ENCODE results near the gene DRC3.
"Not testable (repeated sequence)": the region's sequence is repeated elsewhere in the genome, so short reads cannot be mapped to it uniquely, and the experiment has no call there.

The DRC3 gene, protein sequence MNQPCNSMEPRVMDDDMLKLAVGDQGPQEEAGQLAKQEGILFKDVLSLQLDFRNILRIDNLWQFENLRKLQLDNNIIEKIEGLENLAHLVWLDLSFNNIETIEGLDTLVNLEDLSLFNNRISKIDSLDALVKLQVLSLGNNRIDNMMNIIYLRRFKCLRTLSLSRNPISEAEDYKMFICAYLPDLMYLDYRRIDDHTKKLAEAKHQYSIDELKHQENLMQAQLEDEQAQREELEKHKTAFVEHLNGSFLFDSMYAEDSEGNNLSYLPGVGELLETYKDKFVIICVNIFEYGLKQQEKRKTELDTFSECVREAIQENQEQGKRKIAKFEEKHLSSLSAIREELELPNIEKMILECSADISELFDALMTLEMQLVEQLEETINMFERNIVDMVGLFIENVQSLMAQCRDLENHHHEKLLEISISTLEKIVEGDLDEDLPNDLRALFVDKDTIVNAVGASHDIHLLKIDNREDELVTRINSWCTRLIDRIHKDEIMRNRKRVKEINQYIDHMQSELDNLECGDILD

DNA sequence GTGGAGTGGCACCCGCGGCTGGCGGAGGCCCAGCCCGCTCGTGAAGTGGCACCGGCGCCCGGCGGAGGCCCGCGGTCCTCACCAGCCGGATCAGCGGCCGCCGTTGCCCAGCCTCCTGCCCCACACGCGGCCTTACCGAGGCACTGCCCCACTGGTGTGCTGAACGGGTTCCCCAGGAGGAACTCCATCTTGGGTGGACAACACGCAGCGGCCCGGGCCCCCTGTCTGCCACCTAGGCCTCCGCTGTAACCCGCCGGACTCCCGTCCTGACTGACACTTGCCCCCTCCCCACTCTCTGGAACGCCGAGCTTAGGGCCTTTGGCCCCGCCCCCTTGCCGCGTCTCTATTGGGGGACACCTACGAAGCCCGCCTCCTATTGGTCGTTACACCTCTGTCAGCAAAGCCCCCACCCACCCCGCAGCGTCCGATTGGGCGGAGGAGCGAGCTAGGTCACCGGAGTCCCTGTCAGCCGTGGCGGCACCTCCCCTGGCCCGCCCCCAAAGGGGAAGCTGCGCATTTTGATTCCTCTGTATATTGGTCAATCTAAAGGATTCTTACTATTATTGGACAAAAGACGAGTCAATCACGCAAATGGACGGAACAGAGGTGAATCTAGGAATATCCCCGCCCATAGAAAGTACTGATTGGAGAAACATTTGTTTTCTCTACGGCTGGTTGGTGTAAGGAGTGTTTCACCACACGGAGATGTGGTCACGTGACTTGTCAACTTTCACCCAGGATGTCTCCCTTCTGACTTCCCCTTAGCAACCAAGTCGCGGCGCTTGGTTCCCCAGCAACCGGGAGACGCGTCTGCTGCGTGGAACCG, at the start of gene DRC3, which contains the start of gene TOM1L2:
DRC3 (plus strand) TSS at position 737 of the 826 bp plus-strand sequence. CDS start 4,737 bp downstream, outside the sequence.
TOM1L2 (minus strand) TSS at position 275 of the 826 bp plus-strand sequence; CDS start at position 188, 87 bp downstream.
- DNase-seq: peak; percentile 100

DNA sequence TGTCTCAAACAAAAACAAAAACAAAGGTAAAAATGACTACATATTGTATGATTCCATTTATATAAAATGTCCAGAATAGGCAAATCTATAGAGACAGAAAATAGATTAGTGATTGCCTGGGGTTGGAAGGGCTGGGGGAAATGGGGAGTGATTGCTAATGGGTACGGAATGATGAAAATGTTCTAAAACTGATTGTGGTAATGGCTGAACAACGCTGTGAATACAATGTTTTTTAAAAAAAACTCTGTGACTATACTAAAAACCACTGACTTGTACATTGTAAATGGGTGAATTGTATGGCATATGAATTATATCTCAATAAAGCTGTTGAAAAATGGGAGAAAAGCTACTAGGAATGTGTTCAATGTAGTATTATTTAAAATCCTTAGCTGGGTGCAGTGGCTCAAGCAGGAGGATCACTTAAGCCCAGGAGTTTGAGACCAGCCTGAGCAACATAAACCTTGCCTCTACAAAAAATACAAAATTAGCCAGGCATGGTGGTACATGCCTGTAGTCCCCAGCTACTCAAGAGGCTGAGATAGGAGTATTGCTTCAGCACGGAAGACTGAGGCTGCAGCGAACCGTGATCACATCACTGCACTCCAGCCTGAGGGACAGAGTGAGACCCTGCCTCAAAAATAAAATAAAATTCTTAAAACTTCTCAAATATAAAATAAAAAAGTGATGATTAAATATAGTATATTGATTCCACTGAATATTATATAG, 48.4 kb upstream of the DRC3 start:
- DNase-seq: no peak

DNA sequence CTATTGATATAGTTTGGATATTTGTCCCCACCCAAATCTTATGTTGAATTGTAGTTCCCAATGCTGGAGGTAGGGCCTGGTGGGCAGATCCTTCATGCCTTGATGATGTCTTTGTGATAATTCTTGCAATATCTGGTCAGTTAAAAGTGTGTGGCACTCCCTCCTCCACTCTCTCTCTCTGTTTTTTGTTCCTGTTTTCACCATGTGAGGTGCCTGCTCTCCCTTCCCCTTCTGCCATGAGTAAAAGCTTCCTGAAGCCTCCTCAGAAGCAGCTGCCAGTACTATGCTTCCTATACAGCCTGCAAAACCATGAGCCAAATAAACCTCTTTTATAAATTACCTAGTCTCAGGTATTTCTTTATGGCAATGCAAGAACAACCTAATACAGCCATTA, 47.8 kb upstream of the DRC3 start:
- no peak for DNase-seq

DNA sequence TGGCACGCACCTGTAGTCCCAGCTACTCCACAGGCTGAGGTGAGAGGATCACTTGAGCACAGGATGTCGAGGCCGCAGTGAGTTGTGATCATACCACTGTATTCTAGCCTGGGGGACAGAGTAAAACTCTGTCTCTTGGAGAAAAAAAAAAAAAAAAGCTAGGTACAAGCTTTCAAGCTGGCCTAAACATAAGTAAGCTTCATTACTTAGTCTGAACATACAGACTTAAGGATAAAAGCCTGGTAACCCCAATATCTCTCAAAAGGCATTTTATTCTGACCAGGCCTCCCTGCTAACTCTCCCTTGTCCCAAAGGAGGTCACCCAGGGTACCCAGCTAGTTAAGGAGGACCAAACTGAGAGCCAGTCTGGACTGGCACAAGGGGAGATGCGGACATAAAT, 46.6 kb upstream of the DRC3 start:
- DNase-seq: no peak

DNA sequence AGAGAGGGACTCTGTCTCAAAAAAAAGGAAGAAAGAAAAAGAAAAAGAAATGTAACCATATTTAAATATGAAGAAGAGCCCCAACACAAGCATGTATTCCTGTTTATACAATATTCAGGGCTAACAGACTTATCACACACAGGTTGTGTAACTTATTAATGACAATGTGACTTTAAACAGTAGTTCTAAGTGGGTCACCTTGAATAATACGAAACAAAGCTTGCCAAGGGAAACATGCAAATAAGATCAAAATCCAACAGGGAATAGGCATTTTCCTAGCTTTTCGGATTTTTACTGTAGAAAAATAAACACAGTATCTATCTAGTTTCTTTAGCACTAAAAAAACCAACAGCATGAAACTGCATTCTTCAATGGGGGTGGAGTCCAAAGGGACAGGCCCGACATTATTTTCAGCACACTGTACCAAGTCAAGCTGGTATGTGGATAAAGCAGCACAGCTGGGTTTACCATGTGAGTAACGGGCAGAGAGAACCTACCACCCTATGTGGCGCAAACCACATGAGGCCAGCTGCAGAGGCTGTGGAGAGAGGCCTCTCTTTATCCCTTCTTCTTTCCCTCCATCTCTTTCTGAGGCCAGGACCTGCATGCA, 45.7 kb upstream of the DRC3 start:
- no peak for DNase-seq

DNA sequence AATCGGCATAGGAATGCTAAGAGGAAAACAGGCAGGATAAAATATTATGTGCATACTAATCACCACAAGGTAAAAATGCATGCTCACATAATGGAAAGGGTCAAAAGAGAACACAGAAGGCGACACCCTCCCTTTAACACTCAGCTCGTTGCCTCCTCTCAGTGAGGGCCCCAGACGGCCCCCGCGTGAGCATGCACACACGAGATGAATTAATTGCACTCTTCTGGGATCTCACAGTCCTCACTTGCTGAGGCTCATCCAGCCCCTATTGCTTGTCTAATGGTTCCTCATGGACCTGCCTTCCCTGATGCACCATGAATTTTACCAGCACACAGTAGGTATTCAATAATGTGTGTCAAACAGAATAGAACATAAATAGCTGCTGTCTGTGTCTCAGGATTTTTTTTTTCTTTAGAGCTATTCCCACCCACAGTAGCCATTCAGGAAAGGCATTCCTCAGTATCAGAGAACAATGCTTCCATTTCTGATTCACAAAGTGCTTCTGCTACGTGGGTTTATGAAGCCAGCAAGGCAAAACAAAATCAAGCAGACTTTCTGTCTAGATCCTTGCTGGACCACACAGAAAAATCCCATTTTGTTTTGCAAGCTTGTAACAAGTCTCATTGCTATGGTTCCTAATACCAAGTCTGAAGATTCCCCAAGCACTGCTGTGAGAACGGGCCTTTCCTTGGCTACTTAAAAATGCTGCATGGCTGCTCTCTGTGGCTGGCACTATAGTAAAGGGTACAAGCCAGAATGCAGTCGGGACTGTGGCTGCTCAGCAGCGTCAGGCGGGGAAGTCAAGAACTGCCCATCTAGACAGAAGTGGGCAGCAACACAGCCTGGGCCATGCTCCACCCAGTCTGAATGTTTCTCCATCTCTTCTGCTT, 44.0 kb upstream of the DRC3 start:
- DNase-seq: no peak

DNA sequence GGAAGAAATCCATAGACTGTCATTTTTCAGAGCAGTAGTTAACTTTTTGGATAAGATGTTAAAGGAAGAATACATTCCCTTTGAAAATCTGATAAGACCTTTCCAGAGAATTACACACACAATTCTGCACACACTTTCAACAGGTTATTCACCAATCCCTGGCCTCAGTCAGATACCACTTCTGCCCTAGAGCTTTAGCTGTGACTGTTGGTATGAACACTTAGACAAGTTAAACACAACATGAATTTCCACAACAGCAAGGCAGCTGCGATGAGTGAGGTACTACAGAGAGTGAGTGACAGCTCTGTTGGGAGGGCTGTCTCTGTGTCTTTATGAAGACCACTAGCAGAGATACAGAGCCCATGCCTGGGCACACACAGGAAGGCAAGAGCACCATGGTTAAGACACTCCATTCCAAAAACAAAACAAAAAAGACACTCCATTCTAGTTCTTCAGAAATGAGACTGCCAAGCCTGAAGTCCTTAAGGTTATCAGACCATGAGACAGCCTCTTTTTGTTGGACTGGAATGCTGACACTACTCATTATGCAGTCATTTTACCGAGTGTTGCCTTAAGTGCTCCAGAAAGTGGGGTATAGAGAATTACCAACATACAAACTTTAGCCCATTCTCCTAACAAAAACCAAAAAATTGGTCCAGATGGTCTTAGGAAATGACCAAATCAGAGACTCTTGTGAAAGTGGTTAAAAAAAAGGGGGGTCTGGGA, 42.8 kb upstream of the DRC3 start:
- DNase-seq: no peak

DNA sequence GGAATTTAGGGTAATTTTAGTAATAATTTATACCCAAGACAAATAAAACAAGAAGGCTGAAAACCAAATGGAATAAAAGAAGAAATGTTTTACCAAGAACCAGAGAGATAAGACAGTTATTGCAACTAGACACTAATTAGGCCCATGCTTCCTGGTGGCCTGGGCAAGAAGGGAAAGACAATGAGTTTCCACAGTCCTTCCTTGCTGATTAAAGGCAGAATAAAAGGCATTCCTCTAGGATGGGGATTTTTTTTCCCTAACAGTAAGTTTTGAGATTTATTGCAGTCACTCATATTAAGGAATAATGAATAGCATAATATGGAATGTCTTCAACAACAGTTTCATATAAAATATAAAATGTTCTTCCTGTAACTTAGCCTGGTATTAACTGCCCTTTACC, 42.0 kb upstream of the DRC3 start:
- DNase-seq: no peak

DNA sequence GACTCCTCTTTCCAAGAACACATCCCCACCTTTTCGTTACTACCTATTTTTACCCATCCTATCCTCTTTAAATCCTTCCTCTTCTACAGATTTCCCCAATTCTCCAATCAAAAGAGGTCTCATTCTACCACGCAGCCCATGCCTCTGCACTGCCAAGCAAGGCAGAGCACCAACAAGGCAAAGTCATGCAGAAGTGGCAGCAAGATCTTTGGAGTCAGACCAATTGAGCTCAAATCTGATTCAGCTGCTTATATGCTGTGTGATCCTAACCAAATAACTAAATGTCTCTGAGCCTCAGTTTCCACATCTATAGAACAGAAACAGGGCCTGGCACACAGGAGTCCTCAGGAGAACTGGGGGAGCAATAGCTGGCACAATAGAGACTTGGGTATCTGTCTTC, 41.5 kb upstream of the DRC3 start:
- DNase-seq: no peak

DNA sequence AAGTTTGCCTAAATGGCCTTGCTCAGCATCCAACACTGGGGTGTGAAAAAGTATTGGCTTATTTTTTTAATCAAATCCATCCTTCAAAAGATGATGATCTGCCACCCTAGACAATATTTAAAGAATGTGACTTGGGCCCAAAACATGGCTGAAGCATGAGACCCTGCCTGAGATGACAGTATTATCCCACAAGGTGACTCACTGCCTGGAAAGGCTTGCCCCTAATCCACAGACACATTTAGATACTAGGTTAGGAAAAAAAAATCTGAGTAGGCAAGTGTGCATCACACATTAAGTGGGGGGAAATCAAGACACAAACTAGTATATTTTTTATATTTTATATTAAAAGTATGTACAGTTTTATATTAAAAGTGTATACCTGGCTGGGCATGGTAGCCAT, 38.9 kb upstream of the DRC3 start:
- no peak for DNase-seq

DNA sequence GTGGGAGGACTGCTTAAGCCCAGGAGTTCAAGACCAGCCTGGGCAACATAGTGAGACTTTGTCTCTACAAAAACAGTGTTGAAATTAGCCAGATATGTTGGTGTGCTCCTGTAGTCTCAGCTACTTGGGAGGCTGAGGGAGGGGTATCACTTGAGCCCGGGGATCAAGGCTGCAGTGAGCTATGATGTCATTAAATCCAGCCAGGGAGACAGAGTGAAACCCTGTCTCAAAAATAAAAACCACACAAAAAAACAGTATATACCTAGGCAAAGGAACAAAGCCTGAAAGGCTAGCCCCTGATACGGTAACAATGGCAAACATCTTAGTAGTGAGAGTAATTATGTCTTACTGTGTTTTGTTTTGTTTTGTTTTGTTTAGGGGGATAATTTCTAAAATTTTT, 38.4 kb upstream of the DRC3 start:
- no peak for DNase-seq

DNA sequence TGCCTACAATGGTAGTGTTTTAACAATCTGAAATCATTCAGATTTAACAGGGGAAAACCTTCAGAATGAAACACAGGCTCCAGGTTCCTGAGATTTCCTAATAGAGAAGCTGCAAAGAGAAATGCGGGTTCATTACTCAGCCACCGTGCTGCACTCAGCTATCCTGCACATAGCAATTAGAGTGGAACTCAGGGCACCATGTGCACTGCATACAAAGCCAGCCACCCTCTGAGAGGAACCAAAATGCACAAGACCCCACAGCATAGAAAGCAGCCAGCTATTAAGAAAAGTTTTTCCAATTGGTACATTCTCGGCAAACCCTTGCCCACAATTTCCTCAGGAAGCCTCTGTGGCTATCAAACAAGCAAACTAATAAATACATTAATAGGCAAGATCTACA, 37.9 kb upstream of the DRC3 start:
- no peak for DNase-seq

DNA sequence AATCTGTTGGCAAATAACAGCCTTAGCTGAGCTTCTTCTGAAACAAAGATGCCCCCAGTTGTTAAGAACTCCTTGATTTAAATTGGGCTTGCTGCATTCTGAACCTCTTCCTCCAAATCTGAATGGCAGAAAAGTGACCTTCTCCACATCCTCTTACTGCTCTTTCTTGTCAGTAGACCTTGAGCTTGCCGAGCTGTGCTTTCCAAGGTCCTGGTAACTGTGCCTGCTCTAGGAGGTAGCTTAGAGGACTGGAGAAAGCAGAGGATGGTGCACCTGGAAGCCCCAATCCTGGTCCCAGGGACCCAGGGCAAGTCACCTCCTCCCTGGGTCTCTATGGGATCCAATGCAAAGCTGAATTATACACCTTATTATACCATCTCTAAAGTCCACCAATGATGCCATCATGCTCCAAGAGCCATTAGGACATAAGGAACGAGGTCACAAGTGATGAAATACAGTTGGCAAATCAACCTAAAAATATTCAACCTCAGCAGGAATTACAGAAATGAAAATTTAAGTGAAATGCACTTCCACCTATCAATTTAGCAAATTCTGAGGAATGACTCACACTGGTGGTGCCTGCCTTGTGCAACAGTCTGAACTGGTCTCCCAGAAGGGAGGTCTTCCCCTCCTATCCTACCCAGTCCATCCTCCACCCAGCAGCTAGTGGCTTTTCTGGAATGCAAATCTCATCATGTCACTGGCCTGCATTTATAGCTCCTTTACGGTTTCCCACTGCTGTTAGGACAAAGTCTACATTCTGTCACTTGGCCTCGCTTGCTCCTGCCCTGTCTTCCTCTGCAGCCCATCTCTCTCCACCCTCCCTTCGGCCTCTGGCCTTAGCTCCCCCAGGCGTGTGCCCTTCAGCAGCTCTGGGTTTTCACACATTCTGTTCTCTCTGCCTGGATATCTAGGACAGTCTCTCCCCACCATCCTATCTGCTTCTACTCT, 37.1 kb upstream of the DRC3 start:
- DNase-seq: no peak

DNA sequence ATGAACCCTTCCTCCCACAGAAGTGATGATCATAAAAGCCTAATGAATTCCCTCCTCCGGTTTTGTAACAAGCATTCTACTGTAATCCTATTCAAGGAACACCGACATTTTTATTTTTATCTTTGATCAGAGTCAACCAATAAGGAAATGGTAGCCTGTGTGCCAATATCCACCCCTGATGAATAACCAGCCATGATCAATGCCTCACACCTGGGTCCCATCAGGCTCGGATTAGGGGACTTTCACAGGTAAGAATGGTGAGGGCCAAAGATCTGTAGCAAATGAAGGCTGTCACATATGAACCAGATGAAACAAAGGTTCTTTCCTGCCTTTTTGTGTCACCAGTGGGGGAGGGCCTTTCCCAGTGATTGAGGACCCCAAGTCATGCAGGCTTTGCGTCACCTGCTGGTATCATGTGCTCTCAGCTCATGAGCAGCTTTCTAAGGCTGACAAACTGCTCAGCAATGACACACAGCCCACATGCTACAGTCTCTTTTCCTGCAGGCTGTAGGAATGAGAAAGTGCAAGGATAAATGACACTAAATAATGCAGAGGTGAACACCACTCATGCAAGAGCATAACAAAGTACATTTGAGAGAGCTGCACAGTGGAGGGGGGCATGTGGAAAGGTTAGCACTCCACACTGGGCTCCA, 35.3 kb upstream of the DRC3 start:
- no peak for DNase-seq

DNA sequence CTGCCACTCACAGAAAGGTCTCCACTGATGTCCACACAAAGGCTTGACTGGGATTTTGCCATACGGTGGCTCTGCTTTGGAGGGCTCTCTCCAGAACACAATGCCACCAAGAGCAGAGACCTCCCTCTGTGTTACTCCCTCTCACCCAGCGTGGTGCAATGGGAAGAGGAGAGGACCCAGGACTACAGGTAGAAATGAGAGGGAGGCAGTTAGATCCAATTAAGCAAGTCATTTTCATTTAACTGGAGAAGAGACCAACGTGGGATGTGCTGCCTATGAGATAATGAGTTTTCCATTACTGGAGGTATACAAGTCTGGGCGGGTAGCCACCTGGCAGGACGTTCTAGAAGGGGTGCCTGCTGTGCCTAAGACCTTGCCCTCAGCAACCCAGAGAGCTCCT, 34.7 kb upstream of the DRC3 start:
- DNase-seq: no peak

DNA sequence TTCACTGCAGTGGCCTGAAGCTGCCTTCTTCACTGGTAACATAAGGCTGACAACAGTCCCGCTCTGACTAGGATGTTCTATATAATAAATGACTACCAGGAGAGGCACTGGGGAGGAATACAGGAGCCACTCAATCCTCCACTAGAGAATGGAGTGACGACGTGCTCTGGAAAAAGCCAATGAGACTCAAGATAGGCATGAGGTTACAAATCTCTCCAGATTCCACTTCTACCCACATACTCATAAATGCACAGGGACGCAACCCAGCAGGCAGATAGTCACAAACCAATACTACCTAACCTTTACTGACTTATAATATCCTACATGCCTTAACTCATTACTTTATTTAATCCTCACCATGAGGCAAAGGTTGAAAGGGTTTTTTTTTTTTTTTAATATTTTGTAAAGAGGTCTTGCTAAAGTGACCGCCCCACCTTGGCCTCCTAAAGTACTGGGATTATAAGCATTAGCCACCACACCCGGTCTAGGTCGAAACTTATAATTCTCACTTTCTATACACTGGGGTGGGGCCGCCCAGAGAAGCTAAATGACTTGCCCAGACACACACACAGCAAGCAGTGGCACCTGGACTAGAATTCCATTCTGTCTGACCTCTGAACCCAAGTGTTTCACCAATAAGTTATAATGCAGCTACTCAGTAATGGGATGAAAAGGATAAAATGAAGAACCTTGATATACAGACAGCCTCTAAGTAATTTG, 34.1 kb upstream of the DRC3 start:
- no peak for DNase-seq

DNA sequence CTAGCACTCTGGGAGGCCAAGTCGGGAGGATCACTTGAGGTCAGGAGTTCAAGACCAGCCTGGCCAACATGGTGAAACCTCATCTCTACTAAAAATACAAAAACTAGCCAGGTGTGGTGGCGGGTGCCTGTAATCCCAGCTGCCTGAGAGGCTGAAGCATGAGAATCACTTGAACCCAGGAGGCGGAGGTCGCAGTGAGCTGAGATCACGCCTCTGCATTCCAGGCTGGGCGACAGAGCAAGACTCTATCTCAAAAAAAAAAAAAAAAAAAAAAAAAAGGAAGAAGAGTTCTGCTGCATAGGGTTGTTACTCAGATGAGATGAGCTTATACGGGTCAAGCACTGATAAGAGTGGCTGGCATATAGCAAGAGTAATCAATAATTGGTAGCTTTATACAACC, 32.7 kb upstream of the DRC3 start:
- not testable (repeated sequence) for DNase-seq

DNA sequence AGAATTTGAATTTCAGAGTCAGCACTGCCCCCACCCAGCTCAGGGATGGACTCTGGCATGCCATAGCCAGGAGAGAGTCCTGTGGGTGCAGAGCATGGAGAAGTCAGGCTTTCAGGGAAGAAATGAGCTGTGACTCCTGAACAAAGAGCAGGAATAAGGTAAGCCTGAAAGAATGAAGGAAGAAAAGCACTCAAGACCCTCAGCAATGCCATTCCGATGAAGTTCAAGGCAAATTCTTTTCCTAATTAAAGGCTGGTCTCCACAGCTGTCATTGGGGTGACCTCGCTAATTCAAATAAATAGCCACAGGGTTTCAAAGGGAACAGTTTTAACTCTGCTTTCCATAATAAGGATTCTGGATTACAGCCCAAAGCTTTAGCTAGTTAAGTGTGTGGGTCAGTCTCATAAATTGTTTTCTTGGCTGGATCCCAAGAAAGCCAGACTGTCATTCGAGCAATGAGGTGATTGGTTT, 32.2 kb upstream of the DRC3 start:
- DNase-seq: no peak

Measured in femur (tissue), 1 donor.